HepG2 (cell line): Measurements from ENCODE around the gene NUPR2. TPM values are rescaled to one million over a fixed set of nuclear protein-coding genes. Genes with fewer than 3 reads are reported as not detected.

Experiments
- DR1 ChIP-seq: sonication (generic); formaldehyde crosslinking; IDR thresholded peaks from 2 replicates; pipeline ENCODE4 v1.8.0; 2021; ENCODE audit warnings: mild to moderate bottlenecking, missing genetic modification reagents, inconsistent platforms
- JARID2 ChIP-seq: sonication (generic); formaldehyde crosslinking; IDR thresholded peaks from 2 replicates; pipeline ENCODE4 v1.8.1; 2023; ENCODE audit warnings: missing genetic modification reagents, inconsistent platforms; ENCODE audit not compliant: insufficient replicate concordance
- KAT7 ChIP-seq: IDR thresholded peaks from 2 replicates; pipeline ENCODE4 v1.6.1; 2018; ENCODE audit warnings: borderline replicate concordance, missing compliant biosample characterization
- MXI1 ChIP-seq: IDR thresholded peaks from 3 replicates; pipeline ENCODE4 v1.6.1; 2012; ENCODE audit warnings: low read depth, low read length, inconsistent platforms, borderline replicate concordance
- PHF8 ChIP-seq: sonication (generic); formaldehyde crosslinking; IDR thresholded peaks from 2 replicates; pipeline ENCODE4 v1.5.0; 2020; ENCODE audit warnings: missing genetic modification reagents
- POLR2A ChIP-seq, 2 experiments: IDR thresholded peaks; 2 replicates each; pipeline ENCODE4 v1.6.1; 2011; ENCODE audit warnings: low read depth in 2 of 2, low read length in 2 of 2, mild to moderate bottlenecking in 1 of 2, moderate library complexity in 1 of 2; ENCODE audit not compliant: insufficient read depth in 1 of 2
- POLR2AphosphoS2 ChIP-seq: IDR thresholded peaks from 2 replicates; pipeline ENCODE4 v1.6.1; 2011; ENCODE audit warnings: low read depth, low read length, improper control_type of control experiment
- SP140L ChIP-seq: sonication (generic); formaldehyde crosslinking; IDR thresholded peaks from 2 replicates; pipeline ENCODE4 v1.4.0; 2020; ENCODE audit warnings: missing genetic modification reagents, borderline replicate concordance
- TAF1 ChIP-seq: sonication (generic); formaldehyde crosslinking; IDR thresholded peaks from 2 replicates; pipeline ENCODE4 v1.4.0; 2020; ENCODE audit warnings: missing genetic modification reagents
- TCF7 ChIP-seq: sonication (generic); IDR thresholded peaks from 2 replicates; pipeline ENCODE4 v1.6.1; 2016; ENCODE audit warnings: antibody characterized with exemption, low read depth
- YY1 ChIP-seq: IDR thresholded peaks from 2 replicates; pipeline ENCODE4 v1.6.1; 2011; ENCODE audit warnings: low read length, low read depth, moderate library complexity, mild to moderate bottlenecking; ENCODE audit not compliant: insufficient read depth, insufficient replicate concordance
- ZKSCAN8 ChIP-seq: IDR thresholded peaks from 2 replicates; pipeline ENCODE4 v1.6.1; 2016; ENCODE audit warnings: borderline replicate concordance, missing genetic modification reagents, missing compliant biosample characterization
- ZNF124 ChIP-seq: sonication (generic); formaldehyde crosslinking; IDR thresholded peaks from 2 replicates; pipeline ENCODE4 v1.4.0; 2020; ENCODE audit warnings: missing genetic modification reagents
- ZNF782 ChIP-seq: sonication (generic); formaldehyde crosslinking; IDR thresholded peaks from 2 replicates; pipeline ENCODE4 v1.4.0; 2020; ENCODE audit warnings: missing genetic modification reagents, mild to moderate bottlenecking, borderline replicate concordance
- ZNF841 ChIP-seq: sonication (generic); formaldehyde crosslinking; IDR thresholded peaks from 2 replicates; pipeline ENCODE4 v1.8.1; 2023; ENCODE audit warnings: missing genetic modification reagents, borderline replicate concordance
- polyA plus RNA-seq, 8 experiments: library from polyadenylated mRNA; depleted of rRNA in 3 of 8; stranded (reverse) in 7 of 8; unstranded in 1 of 8; fragments of >200 nt; fragmentation: Illumina TruSeq in 4 of 8; extraction: Trizol in 4 of 8; gene quantifications; 2 replicates each; pipeline versions ENCODE4 v1.2.1 to v1.2.3, GENCODE V29; 2011 to 2016; ENCODE audit warnings: low read depth in 4 of 8, missing spikeins in 1 of 8, mixed read lengths in 1 of 8; ENCODE audit not compliant: insufficient read depth in 1 of 8
- total RNA-seq, 5 experiments: library from RNA; depleted of rRNA; stranded (reverse); fragments of >200 nt; fragmentation: Illumina TruSeq; extraction: Trizol; gene quantifications; 2 replicates each; pipeline ENCODE4 v1.2.3, GENCODE V29; 2016; ENCODE audit warnings: low read depth in 1 of 5
- TF ChIP-seq, protein P1 (sequence below): sonication (generic); formaldehyde crosslinking; IDR thresholded peaks from one replicate; pipeline ENCODE4 v1.5.1; 2020; ENCODE audit warnings: mild to moderate bottlenecking, missing genetic modification reagents; ENCODE audit errors: not compliant biosample characterization
- TF ChIP-seq, protein P2 (sequence below): sonication (generic); formaldehyde crosslinking; IDR thresholded peaks from 2 replicates; pipeline ENCODE4 v1.5.0; 2020; ENCODE audit warnings: mild to moderate bottlenecking, missing genetic modification reagents
- TF ChIP-seq, protein P3 (sequence below): IDR thresholded peaks from 2 replicates; pipeline ENCODE4 v1.6.1; 2016; ENCODE audit warnings: low read depth

NUPR2 gene
- total and polyA plus RNA-seq, 2 of the 13 experiments (the other 11 are each of a cell fraction or from before 2014, with no cell fraction given): not detected

DNA sequence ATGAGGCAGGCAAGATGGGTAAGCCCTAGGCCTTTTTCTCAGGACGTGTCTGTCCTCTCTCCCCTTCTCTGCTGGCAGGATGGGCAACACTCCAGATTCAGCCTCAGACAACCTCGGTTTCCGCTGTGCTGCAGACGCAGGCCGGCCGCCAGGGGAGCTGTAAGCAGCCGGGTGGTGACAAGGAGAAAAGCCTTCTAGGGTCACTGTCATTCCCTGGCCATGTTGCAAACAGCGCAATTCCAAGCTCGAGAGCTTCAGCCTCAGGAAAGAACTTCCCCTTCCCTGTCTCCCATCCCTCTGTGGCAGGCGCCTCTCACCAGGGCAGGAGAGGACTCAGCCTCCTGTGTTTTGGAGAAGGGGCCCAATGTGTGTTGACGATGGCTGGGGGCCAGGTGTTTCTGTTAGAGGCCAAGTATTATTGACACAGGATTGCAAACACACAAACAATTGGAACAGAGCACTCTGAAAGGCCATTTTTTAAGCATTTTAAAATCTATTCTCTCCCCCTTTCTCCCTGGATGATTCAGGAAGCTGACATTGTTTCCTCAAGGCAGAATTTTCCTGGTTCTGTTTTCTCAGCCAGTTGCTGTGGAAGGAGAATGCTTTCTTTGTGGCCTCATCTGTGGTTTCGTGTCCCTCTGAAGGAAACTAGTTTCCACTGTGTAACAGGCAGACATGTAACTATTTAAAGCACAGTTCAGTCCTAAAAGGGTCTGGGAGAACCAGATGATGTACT is 36.6 kb downstream of the NUPR2 start (continued):
- TF ChIP-seq MXI1 (no peak), ZNF841 (CRISPR knock-in tag) (no peak), POLR2AphosphoS2 (no peak), PHF8 (CRISPR knock-in tag) (no peak), DR1 (CRISPR knock-in tag) (no peak), POLR2A (IDR thresholded peaks at IDR 0.05; ENCODE audit: insufficient read depth in 1 of 2, low read depth in 2 of 2, low read length in 2 of 2) (no peak), YY1 (no peak), TAF1 (CRISPR knock-in tag) (no peak), JARID2 (CRISPR knock-in tag) (no peak), ZNF124 (no peak), KAT7 (no peak), ZNF782 (CRISPR knock-in tag) (0 out of 2 replicates have a peak, but pooled peaks have one; percentile 54), ZKSCAN8 (0 out of 2 replicates have a peak, but pooled peaks have one; percentile 18), SP140L (CRISPR knock-in tag) (no peak), TCF7 (no peak)
- TF ChIP-seq, protein P1, sequence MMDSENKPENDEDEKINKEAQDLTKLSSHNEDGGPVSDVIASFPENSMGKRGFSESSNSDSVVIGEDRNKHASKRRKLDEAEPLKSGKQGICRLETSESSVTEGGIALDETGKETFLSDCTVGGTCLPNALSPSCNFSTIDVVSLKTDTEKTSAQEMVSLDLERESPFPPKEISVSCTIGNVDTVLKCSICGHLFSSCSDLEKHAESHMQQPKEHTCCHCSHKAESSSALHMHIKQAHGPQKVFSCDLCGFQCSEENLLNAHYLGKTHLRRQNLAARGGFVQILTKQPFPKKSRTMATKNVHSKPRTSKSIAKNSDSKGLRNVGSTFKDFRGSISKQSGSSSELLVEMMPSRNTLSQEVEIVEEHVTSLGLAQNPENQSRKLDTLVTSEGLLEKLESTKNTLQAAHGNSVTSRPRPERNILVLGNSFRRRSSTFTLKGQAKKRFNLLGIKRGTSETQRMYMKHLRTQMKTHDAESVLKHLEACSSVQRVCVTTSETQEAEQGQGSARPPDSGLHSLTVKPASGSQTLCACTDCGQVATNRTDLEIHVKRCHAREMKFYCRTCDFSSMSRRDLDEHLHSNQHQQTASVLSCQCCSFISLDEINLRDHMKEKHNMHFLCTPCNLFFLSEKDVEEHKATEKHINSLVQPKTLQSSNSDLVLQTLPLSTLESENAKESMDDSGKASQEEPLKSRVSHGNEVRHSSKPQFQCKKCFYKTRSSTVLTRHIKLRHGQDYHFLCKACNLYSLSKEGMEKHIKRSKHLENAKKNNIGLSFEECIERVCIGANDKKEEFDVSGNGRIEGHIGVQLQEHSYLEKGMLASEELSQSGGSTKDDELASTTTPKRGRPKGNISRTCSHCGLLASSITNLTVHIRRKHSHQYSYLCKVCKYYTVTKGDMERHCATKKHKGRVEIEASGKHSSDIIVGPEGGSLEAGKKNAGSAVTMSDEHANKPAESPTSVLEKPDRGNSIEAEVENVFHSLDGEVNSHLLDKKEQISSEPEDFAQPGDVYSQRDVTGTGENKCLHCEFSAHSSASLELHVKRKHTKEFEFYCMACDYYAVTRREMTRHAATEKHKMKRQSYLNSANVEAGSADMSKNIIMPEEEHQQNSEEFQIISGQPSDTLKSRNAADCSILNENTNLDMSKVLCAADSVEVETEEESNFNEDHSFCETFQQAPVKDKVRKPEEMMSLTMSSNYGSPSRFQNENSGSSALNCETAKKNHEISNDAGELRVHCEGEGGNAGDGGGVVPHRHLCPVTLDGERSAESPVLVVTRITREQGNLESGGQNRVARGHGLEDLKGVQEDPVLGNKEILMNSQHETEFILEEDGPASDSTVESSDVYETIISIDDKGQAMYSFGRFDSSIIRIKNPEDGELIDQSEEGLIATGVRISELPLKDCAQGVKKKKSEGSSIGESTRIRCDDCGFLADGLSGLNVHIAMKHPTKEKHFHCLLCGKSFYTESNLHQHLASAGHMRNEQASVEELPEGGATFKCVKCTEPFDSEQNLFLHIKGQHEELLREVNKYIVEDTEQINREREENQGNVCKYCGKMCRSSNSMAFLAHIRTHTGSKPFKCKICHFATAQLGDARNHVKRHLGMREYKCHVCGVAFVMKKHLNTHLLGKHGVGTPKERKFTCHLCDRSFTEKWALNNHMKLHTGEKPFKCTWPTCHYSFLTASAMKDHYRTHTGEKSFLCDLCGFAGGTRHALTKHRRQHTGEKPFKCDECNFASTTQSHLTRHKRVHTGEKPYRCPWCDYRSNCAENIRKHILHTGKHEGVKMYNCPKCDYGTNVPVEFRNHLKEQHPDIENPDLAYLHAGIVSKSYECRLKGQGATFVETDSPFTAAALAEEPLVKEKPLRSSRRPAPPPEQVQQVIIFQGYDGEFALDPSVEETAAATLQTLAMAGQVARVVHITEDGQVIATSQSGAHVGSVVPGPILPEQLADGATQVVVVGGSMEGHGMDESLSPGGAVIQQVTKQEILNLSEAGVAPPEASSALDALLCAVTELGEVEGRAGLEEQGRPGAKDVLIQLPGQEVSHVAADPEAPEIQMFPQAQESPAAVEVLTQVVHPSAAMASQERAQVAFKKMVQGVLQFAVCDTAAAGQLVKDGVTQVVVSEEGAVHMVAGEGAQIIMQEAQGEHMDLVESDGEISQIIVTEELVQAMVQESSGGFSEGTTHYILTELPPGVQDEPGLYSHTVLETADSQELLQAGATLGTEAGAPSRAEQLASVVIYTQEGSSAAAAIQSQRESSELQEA (CRISPR knock-in tag): no peak
- TF ChIP-seq, protein P2, sequence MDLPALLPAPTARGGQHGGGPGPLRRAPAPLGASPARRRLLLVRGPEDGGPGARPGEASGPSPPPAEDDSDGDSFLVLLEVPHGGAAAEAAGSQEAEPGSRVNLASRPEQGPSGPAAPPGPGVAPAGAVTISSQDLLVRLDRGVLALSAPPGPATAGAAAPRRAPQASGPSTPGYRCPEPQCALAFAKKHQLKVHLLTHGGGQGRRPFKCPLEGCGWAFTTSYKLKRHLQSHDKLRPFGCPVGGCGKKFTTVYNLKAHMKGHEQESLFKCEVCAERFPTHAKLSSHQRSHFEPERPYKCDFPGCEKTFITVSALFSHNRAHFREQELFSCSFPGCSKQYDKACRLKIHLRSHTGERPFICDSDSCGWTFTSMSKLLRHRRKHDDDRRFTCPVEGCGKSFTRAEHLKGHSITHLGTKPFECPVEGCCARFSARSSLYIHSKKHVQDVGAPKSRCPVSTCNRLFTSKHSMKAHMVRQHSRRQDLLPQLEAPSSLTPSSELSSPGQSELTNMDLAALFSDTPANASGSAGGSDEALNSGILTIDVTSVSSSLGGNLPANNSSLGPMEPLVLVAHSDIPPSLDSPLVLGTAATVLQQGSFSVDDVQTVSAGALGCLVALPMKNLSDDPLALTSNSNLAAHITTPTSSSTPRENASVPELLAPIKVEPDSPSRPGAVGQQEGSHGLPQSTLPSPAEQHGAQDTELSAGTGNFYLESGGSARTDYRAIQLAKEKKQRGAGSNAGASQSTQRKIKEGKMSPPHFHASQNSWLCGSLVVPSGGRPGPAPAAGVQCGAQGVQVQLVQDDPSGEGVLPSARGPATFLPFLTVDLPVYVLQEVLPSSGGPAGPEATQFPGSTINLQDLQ: no peak
- TF ChIP-seq, protein P3, sequence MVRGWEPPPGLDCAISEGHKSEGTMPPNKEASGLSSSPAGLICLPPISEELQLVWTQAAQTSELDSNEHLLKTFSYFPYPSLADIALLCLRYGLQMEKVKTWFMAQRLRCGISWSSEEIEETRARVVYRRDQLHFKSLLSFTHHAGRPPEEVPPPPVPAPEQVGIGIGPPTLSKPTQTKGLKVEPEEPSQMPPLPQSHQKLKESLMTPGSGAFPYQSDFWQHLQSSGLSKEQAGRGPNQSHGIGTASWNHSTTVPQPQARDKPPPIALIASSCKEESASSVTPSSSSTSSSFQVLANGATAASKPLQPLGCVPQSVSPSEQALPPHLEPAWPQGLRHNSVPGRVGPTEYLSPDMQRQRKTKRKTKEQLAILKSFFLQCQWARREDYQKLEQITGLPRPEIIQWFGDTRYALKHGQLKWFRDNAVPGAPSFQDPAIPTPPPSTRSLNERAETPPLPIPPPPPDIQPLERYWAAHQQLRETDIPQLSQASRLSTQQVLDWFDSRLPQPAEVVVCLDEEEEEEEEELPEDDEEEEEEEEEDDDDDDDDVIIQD (CRISPR knock-in tag): no peak
